ENCODE measurements around the gene RAI1. TPM values are rescaled to one million over a fixed set of nuclear protein-coding genes. Genes with fewer than 3 reads are reported as not detected.

The RAI1 gene
- total RNA-seq, 1 experiment from 2014 or later = 46.8 TPM

DNA sequence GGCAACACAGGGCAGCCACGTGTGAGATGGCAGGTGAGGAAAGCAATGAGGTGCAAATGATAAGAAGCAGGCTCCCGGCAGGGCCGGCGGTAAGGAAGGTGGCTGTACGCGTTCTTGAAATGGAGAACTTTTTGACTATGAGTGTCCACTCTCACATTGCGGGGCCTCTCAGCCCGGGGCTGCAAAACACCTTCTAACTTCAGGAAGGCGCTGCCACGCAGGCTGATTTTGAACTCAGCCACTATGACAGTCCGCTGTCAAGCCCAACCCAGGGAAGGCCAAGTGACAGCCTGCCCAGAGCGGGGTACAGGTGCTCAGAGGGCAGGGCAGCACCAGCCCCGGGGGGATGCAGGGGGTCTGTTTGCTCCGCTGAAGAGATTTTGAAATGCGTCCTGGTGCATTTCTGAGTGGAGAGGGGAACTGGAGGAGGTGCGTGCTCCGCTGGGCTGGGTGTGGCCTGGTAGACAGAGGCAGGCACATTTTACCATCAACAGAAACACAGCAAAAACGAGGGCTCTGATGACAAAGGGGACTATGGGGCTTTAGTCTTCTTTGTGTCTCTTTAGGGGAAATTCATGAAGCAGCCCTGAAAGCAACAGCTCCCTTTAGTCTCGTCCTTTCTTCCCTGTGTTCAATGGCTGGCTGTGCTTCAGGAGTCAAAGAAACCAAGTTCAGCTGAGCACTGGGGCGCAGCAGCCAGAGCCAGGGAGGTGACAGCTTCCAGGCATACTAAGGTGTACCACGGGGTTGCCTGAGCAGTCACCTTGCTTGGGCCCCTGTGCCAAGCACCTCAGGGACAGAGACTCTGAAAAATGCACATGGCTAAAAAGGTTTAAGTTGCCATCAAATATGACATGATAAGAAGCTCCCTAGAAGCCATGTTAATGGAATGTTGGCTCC lies 170.1 kb downstream of the RAI1 start:
- no peaks in the 10 kb centered on the region for H3K27me3 ChIP-seq (replicated peaks; ENCODE audit: insufficient read depth, low read depth, low read length, poor library complexity)
- TF ChIP-seq EZH2 (IDR thresholded peaks at IDR 0.05; ENCODE audit: borderline replicate concordance, low read depth, low read length, poor library complexity, severe bottlenecking) = no peak
- TF ChIP-seq, protein P1, sequence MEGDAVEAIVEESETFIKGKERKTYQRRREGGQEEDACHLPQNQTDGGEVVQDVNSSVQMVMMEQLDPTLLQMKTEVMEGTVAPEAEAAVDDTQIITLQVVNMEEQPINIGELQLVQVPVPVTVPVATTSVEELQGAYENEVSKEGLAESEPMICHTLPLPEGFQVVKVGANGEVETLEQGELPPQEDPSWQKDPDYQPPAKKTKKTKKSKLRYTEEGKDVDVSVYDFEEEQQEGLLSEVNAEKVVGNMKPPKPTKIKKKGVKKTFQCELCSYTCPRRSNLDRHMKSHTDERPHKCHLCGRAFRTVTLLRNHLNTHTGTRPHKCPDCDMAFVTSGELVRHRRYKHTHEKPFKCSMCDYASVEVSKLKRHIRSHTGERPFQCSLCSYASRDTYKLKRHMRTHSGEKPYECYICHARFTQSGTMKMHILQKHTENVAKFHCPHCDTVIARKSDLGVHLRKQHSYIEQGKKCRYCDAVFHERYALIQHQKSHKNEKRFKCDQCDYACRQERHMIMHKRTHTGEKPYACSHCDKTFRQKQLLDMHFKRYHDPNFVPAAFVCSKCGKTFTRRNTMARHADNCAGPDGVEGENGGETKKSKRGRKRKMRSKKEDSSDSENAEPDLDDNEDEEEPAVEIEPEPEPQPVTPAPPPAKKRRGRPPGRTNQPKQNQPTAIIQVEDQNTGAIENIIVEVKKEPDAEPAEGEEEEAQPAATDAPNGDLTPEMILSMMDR (conservative IDR thresholded peaks at IDR 0.05; ENCODE audit: low read depth, low read length) = no peak
- CTCF ChIA-PET = interaction anchor here (1.7 kb wide), 1 partner anchor 68 kb away, joined by 3 read pairs; no protein-coding TSS in a partner anchor
- intact Hi-C loops (cut with micrococcal nuclease; ENCODE audit: unreplicated experiment) = no loop called here
- no TSS peak for BruUV-seq (replicated peaks)
- POLR2A ChIA-PET (ENCODE audit: low non-redundant PET) = no interaction called here
- no peaks in the 10 kb centered on the region for H3K36me3 ChIP-seq (ENCODE audit: insufficient read depth, low read length, poor library complexity, severe bottlenecking)
- peak overlapping the region; percentile 81 for H3K27ac ChIP-seq (ENCODE audit: low read depth, low read length, poor library complexity, severe bottlenecking)
- H3K4me1 ChIP-seq (ENCODE audit: insufficient read depth, low read length, poor library complexity, severe bottlenecking) = peaks cover 40% of the 10 kb centered on the region
- no peak for DNase-seq (ENCODE audit: low spot score)
- no peaks in the 10 kb centered on the region for H3K9me3 ChIP-seq (ENCODE audit: low read depth, low read length, poor library complexity, severe bottlenecking)
- H3K4me3 ChIP-seq (ENCODE audit: low read depth, low read length, poor library complexity, severe bottlenecking) = no peak overlapping the region

DNA sequence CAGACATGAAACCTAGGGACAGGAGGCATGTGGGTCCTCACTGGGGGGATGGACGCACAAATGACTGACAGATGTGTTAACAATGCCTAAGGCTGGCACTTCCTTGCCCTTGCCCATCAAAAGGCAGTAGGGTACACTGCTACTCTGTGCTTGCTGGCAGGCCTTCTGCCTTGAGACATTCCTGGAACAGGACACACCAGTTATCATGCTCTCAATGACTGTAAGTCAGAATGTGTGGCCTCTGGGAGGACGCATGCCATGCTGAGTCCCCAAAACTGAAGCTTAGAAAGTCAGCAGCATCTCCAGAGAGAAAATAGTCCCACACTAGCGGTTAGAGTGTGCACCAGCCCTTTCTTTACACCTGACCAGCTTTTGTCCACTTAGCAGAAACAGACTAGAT lies 171.7 kb downstream of the RAI1 start:
- ChIA-PET CTCF (interaction anchor here (1.7 kb wide), 1 partner anchor 66 kb away, joined by 3 read pairs; no protein-coding TSS in a partner anchor), POLR2A (ENCODE audit: low non-redundant PET) (no interaction called here)
- intact Hi-C loops (cut with micrococcal nuclease; ENCODE audit: unreplicated experiment) = no loop called here
- Histone ChIP-seq H3K9me3 (ENCODE audit: low read depth, low read length, poor library complexity, severe bottlenecking) (no peaks in the 10 kb centered on the region), H3K27ac (ENCODE audit: low read depth, low read length, poor library complexity, severe bottlenecking) (no peak overlapping the region), H3K4me3 (ENCODE audit: low read depth, low read length, poor library complexity, severe bottlenecking) (no peak overlapping the region), H3K27me3 (replicated peaks; ENCODE audit: insufficient read depth, low read depth, low read length, poor library complexity) (no peaks in the 10 kb centered on the region), H3K36me3 (ENCODE audit: insufficient read depth, low read length, poor library complexity, severe bottlenecking) (no peaks in the 10 kb centered on the region), H3K4me1 (ENCODE audit: insufficient read depth, low read length, poor library complexity, severe bottlenecking) (peaks cover 40% of the 10 kb centered on the region)
- BruUV-seq (replicated peaks) = no TSS peak
- DNase-seq (ENCODE audit: low spot score) = no peak
- TF ChIP-seq, protein P1 (conservative IDR thresholded peaks at IDR 0.05; ENCODE audit: low read depth, low read length) = no peak
- no peak for TF ChIP-seq EZH2 (IDR thresholded peaks at IDR 0.05; ENCODE audit: borderline replicate concordance, low read depth, low read length, poor library complexity, severe bottlenecking)

DNA sequence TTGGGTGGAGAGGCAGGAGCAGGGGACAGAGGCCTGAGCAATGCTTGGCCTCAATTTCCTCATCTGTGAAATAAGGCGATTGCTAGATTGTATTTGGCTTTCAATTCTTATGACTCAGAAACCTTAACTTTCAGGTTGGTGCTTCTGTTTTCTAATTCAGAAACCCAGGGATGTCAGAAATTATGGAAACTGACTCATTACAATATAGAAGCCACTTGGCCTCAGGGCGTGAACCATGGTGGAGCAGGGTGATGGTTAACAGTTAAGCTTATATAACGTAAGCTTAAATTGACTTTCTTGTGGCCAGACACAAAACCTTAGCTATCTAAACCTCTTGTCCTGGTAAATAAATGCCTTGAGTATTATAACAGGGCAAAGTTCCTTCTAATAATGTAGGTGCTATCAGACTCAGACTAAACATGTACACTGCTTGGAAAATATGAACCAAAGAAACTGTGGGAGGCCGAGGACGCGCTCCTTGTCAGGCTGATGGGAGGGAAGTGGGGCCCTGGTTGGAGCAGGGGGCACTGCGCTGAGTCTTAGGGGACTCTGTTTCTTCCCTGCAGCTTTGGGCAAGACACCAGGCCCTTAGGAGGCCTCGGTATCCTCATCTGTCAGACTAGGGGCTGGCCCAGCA lies 172.7 kb downstream of the RAI1 start:
- TF ChIP-seq, protein P1 (conservative IDR thresholded peaks at IDR 0.05; ENCODE audit: low read depth, low read length) = no peak
- no peak for TF ChIP-seq EZH2 (IDR thresholded peaks at IDR 0.05; ENCODE audit: borderline replicate concordance, low read depth, low read length, poor library complexity, severe bottlenecking)
- no peak overlapping the region for H3K27ac ChIP-seq (ENCODE audit: low read depth, low read length, poor library complexity, severe bottlenecking)
- H3K9me3 ChIP-seq (ENCODE audit: low read depth, low read length, poor library complexity, severe bottlenecking) = no peaks in the 10 kb centered on the region
- H3K4me1 ChIP-seq (ENCODE audit: insufficient read depth, low read length, poor library complexity, severe bottlenecking) = peaks cover 34% of the 10 kb centered on the region
- ChIA-PET POLR2A (ENCODE audit: low non-redundant PET) (interaction anchor here (0.6 kb wide), 1 partner anchor 41 kb away, joined by 5 read pairs; no protein-coding TSS in a partner anchor), CTCF (no interaction called here)
- no peaks in the 10 kb centered on the region for H3K27me3 ChIP-seq (replicated peaks; ENCODE audit: insufficient read depth, low read depth, low read length, poor library complexity)
- no peaks in the 10 kb centered on the region for H3K36me3 ChIP-seq (ENCODE audit: insufficient read depth, low read length, poor library complexity, severe bottlenecking)
- intact Hi-C loops (cut with micrococcal nuclease; ENCODE audit: unreplicated experiment) = no loop called here
- BruUV-seq (replicated peaks) = no TSS peak
- no peak for DNase-seq (ENCODE audit: low spot score)
- no peak overlapping the region for H3K4me3 ChIP-seq (ENCODE audit: low read depth, low read length, poor library complexity, severe bottlenecking)
